NCI-H524 treated with DMSO at 0.1 percent for 48 hours (cell line): ENCODE measurements around the gene EFCAB6.

Experiments used
- DNase-seq: peaks from one replicate; lab custom pipeline; 2025; lab: John Stamatoyannopoulos, UW

The EFCAB6 gene

DNA sequence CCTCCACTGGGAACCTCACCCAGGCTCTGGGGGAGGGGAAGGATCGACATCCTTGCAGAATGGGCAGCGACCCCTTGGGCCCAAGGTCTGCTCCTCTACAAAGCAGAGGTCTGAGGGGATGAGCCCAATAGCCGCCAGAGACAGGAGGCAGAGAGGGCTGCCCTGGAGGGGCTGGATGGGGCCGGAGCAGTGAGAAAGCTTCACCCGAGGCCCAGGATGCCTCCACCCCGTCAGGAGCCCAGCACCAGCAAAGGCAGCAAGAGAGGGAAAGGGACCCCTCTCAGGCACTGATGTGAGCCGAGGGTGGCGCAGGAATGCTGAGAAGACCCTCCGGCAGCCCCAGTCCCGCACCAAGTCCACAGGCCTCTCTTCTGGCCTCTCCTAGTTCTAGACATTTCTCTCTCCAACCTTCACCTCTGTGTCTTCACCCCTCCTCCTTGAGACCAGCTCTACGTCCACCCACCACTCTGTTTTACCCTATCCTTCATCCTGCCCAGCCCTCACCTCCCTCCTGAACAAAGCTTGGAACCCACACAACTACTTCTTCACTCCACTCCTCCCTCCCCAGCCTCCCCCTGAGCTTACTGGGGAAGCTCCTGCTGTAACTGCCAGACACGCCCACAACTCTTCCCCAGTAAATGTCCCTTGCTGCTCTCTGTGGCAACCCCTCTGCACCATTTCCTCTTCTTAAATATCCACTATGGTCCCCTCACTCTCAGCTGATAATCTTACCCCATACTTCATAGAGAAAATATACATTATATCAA, 268.4 kb downstream of the EFCAB6 start:
- DNase-seq: no peak

DNA sequence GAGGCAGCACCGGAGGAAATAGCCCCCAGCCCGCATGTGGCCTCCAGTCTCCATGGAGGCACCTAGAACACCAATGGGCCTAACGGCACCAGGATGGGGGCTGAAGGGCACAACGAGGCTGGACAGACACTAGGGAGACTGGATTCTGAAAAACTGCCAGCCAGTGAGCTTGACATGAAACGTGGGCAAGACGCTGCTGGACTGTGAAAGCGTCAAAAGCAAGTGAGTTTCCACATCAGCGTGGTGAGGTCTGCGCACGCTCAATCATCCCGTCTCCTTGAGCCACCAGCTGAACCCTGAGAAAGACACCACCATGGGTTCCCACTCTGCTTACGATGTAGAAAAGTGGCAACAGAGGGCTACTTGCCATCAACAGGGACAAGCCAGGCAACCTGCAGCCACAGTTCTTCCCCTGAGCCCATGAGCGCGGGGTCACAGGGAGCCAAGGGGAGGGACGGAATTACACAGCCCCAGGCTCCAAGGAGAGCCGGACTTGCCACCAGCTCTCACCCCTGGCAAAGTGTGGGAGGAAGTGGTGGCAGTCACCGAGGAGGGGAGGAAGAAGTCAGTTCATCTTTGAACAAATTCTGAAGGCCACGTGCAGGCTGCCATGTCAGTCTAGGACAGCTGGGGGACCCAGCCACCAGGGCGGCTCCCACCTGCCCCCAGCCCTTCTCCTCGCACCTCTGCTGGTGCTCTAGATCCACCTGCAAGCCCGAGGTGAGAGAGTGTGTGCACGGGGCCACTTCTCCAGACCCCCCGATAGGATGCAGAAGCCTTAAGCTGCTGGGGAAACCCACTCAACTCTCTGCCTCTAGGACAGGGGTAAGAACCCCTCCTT, 269.2 kb downstream of the EFCAB6 start:
- DNase-seq: no peak

DNA sequence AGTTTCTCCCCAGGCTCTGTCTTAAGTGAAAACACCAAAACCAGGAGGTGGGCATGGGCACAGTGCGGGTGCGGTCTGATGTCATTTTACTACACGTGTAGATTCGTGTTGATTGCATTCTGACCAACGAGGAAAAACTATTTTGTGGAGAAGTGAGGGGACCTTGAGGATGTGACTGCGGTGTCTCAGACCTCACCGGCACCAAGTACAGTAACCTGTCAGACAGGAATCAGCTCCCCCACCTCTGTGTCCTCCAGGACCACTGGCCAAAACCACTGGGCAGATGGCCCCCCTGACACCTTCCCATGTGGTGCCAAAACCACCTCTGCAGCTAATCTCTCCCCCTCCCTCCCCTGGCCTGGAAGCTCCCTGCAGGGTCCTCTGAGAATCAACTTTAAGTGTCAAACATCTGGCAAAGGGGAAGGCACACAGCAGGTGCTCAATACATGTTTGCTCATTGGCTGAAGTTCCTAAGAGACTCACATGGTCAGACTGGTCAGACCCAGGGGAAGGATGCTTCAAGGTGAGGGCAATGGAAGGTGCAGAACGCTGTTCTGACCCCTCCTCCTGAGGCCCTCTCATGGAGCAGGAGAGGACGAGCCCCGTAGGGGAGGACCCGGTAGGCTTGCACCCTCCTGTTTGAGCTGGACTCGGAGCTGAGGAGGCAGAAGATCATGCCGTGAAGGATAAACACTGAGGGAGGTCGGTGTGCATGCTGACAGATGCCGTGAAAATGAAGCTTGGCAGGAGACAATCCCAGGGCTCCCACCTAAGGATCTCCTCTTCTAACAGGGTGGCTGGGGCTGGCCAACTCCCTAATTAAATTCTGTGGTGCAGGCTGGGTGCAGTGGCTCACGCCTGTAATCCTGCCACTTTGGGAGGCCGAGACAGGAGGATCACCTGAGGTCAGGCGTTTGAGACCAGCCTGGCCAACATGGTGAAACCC, 270.4 kb downstream of the EFCAB6 start:
- no peak for DNase-seq

DNA sequence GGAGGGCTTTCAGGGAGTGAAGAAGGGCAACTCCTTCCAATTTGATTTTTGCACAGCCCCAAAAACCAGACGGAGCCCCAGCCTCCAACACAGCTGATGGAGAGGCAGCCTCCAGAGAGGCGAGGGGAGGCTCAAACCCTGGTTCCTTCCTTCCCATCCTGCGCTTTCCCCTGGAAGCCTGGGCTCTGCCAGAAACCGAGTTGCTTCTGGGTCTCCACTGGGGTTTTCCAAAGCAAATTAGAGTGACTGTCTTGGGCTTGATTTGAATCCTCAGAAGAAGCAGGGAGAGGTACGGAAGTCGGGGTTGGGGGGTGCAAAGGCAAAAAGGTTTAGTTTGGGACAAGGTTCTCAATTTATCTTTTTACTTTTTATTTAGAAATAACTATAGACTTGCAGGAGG, 271.1 kb downstream of the EFCAB6 start:
- DNase-seq: no peak

DNA sequence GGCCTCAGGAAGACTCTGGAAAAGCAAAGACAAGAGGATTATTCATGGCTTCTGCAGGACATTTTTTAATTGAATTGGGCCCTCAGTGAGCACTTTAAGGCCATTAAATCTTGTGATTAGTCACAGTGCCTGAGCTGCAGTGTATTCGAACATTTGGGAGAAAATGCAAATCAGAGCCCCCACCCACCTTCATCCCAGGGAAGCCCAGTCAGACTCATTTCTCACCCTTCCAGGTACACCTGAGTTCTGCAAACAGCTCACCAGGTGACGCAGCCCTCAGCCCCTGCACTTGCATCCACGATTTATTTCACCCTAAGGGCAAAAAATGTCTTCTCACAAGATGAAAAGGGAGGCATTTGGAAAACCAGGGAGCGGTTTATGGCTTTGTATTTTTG, 271.6 kb downstream of the EFCAB6 start:
- DNase-seq: no peak

DNA sequence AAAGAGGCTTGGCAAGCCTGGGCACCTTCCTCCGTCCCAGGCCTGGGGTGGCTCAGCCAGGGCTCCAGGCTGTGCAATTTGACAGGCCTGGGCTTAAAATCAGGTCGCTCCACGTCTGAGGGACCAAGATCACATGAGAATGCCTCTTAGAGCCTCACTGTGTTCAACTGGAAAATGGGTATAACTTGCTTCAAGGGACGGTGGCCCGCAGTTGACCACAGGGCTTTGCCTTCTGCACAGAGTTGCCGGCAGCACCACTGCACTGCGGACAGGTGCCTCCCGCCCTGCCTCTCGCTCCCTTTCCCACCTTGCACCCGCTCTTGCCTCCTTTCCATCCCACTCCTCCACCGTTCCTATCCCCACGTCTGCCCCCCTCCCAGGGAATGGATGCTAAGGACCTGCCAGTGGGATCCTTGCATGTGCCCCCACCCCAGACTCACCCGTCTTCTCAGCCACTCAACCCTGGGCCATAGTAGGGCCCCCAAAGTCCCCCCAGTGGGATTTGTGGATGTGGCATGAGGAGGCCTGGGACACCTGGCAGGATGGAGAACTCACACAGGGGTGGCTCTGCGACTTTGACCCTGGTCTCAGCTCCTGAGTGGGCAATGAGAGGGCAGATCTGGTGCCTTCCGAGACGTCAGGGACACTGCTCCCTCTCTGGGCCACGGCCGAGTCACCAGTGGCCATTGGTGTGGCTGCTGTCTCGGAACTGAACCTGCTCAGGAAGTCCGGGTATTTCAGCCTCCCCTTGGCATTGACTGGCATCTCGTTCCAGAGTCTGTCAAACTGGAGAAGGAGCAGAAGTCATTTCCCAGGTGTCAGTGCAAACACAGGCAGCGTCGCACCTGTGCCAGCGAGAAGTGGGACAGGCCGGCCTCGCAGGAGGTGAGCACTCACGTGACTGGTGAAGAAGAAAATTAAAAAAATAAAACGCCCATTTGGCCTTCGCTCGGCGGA, 272.3 kb downstream of the EFCAB6 start:
- DNase-seq: no peak

DNA sequence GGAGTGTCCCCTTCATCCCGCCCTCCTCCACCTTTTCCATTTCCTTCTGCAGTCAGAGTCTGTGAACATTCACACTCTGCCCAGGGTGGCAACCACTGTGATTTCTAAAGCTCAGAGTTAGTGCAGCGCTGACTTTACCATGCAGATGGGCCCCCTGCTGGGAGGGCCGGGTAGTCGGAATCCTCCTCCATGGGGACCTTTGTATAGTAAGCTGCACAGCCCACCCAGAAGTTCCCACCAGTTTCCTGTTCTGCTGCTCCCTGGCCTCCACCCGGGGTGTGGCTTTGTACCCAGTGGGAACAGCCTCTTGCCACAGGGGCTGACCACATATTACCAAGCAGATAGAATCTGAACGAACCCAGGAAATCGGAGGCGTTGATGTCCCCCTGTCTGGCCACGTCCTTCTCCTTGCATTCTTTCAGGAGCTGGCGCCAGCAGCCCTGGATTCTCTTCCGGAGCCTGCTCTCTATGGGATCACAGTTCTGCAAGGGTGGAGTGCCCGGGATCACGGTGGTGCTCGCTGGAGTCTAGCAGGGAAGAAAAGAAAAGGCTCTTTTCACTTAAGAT, 275.0 kb downstream of the EFCAB6 start:
- DNase-seq: no peak

DNA sequence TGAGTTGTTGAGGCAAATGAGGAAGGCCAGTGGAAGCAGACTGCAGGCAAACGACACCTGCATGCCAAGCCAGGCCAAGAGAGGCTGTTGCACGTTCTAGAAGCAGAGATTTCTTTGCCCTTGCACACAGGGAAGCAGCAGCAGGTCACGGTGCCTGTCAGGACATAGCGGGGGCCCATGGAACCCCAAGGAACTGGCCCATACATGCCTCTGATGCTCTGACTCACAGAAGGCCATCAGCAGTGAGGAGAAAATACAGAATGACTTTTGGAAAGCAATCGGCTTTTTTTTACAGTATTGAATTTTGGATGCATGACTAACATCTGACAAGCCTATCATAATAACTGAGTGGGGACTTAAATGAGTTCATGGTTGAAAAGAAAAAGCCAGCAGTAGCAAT, 276.4 kb downstream of the EFCAB6 start:
- DNase-seq: no peak

DNA sequence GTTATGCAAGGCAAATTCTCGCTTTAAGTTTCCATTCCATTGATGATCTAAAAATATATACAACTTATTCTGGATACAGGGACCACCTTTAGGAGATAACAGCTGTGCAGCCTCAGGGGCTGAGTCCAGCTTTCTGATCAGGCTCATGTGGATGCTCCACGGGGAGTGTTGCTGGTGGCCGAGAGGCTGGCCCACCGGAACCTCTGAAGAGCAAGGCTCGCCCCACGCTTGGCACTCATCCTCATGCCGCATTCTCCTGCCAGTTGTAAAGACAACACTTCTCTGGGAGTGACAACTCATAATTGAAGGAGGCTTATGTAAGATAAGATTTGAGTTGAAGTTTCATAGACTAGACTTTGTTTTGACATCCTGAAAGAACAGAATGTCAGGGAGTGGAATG, 276.8 kb downstream of the EFCAB6 start:
- no peak for DNase-seq

DNA sequence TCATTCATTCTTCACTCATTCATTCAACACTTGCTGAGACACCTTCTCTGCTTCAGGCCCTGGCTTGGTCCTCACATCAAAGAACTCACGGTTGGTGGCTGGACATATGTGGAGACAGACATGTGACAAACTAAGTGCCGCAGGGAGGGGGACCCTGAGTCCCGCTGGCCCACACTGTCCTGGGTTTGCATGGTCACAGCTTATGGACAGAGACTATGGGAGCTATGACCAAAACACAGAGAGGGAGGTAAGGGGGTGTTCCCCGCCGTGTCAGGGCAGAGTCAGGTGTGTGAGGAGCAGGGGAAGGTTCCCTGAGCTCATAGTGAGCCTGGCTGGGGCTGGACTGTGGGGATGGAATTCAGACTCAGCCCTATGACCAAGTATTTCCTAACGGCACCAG, 277.2 kb downstream of the EFCAB6 start:
- no peak for DNase-seq

DNA sequence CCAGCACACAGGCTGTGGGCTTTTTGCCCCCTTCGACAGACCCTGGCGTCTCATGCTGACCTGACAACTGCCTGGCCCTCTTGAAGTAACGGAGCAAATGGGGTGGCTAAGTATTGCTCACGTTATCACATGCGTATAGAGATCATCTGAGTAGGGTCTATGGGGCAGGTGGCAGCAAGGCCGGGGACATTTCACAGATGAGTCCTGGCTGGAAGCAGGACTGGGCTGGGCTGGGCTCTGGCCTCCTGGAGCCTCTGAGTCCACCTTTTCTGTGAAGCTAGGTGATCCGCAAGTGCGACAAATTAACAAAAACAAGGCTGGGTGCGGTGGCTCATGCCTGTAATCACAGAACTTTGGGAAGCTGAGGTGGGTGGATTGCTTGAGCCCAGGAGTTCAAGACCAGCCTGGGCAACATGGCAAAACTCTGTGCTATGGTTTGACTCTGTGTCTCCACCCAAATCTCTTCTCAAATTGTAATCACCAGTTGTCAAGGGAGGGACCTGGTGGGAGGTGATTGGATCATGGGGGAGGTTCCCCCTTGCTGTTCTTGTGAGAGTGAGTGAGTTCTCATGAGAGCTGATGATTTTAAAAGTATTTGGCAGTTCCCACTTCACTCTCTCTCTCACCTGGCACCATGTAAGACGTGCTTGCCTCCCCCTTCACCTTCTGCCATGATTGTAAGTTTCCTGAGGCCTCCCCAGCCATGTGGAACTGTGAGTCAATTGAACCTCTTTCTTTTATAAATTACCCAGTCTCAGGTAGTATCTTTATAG, 278.3 kb downstream of the EFCAB6 start:
- DNase-seq: no peak

DNA sequence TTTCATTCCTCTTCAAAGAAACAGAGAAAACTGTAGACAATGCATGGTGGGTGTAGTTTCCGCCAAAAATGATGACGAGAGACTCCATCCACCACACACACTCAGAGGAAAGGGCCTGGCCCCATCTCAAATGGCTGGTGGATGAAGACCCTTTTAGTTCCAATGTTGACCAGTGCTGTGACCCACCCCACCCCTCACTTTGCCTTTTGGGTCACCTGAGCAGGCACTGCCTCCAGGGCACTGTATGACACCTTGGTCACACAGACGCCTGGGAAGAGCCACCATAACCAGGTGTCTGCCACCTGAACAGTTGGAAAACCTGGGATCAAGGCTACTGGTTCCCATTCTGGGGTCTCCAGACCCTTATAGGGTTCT, 279.0 kb downstream of the EFCAB6 start:
- no peak for DNase-seq

DNA sequence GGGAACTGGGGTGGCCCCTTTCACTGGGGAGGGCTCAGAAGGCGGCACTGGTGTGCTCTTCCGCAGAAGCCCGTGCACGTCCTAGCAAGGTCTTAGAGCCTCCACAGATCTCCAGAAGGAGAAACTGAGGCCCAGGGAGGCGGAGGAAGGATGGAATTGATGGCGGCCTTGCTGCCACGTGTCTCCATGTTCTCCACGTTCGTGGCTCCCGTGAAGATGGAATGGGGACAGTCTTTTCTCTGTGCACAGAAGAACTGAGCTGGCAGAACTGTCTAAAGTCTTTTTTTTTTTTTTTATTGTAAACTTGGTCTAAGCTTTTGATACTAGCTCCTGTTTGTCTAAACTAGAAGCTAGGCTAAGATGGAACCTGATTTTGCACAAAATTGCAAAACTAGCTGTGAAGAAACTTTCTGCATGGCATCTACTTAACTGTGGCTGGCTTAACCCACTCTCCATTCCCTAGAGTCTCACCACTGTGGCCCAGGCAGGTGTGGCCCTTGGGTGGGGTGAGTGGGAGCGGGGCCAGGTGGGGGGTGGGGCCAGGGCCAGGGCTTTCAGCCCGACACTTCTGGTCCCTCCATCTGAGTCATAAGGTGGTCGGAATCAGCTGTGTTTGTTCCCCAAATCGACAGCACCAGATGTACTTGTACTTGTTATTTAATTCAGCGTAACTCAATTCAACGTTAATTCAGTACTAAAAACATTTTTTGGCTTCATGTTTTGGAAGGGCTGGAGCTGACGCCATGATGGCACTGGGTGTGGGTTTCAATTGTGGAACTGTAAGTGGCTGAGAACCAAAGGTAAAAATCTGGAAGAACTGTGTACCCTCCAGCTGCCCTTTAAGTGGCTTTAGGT, 279.6 kb downstream of the EFCAB6 start:
- DNase-seq: no peak

DNA sequence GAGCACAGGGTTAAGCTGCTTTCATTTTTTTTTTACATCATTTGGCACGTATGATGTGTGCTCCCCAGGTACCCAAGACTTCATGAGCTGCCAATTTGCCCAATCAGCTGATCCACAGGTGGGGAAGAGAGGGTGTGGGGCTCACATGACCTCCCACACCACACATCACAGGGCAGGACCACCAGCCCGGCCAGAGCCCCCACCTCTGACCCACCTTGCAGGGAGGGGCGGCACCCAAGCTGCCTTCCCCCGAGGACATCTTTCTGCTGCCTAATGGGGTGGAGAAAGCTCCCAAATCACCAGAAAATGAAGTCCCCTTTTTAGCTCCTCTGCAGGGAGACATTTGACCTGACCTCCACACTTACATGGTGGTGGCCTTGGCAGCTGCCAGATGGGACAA, 280.5 kb downstream of the EFCAB6 start:
- DNase-seq: no peak

DNA sequence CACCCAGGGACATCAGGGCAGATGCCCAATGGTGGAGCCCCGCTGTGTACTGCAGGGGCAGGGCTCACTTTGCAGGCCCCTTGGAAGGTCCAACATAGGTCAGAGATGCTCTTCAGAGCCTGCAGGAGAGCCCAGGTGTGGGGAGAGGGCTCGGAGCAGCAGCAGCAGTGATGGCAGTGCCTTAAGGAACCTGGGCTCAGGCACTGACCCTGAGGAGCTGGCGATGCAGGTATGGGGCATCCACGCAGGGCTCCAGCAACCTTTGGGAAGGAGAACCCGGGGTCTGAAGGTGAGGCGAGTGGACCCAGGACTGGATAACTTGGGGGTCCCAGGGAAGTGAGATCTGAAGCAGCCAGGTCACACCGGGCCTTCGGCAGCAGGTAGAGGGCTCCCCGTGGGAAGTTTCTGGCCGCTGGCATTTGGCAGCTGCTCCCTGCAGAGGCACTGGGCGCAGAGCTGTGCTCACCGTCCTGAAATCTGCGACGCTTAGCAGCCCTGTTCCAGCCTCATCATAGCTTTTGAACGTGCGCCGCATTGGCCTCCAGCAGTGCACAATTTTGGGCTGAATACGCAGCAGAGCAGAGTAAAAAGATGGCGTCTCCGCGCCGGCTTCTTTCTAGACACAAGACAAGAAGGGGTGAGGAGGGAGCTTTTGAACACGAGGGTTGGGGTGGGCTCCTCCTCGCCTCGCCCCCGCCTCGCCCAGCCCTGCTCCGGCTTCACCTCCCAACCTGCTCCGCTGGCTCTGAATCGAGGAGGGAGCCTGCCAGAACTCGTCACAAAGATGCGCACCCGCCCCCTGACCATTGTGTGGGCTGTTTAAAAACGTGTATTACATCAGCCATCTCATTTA, 281.5 kb downstream of the EFCAB6 start:
- DNase-seq: no peak

DNA sequence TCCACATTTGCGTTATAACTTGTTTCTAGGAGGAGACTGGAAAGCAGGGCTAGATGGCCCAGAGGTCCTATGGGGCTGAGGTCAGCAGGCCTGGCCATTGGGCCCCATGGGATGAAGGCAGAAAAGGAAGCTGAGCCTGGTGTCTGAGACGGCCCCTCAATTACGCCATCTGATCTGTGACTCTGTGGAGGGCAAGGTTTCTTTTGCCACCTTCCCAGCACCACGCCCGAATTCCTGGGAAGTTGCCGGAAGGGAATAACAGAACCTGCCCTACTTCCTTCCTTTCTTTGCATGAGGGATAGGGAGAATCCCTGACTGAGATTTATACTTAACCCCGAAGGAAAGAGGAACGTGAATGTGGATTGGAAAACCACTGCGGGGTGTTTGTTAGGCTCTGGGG, 282.2 kb downstream of the EFCAB6 start:
- DNase-seq: no peak

DNA sequence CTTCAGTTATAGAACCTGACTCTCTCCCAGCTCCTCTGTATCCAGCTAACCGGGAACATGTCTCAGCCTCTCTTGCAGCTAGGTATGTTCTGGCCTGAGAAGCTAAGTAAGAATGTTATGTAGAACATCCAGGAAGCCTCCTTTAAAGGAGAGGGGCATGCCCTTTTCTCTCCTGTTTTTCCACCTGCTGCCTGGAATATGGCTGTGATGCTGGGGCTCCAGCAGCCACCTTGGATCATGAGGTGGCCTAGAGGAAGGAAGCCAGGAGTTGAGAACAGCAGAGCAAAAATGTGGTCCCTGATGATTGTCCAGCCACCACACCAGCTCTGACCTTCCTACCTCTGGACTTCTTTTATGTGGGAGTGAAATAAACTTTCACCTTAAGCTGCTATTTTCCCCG, 282.6 kb downstream of the EFCAB6 start:
- DNase-seq: no peak
